Testis (tissue), 3 donors: ENCODE results near the gene TPCN2. TPM values are rescaled to one million over a fixed set of nuclear protein-coding genes. Genes with fewer than 3 reads are reported as not detected.

Experiments
- DNase-seq: peaks from one replicate; pipeline ENCODE4 v3.0.0-alpha.2; 2019
- H3K27ac ChIP-seq, 2 donors: fragments of 200-600 bp; sonication (generic); one replicate each; pipeline ENCODE4 v1.5.1; 2019
- H3K27me3 ChIP-seq: fragments of 200-600 bp; sonication (generic); one replicate; pipeline ENCODE4 v1.5.1; 2019
- H3K36me3 ChIP-seq: fragments of 200-600 bp; sonication (generic); one replicate; pipeline ENCODE4 v1.5.1; 2017; ENCODE audit warnings: low read depth; ENCODE audit errors: missing control alignments
- H3K4me1 ChIP-seq: fragments of 200-600 bp; sonication (generic); one replicate; pipeline ENCODE4 v1.5.1; 2019
- H3K4me3 ChIP-seq, 2 donors: fragments of 200-600 bp; sonication (generic); one replicate each; pipeline ENCODE4 v1.5.1; 2017 to 2019
- H3K9me3 ChIP-seq: fragments of 200-600 bp; sonication (generic); one replicate; pipeline ENCODE4 v1.5.1; 2017
- CTCF ChIP-seq, 3 experiments: fragments of 450-650 bp in 2 of 3; fragments of 200-600 bp in 1 of 3; sonication (generic) in 1 of 3; IDR thresholded peaks; one replicate each; pipeline ENCODE4 v1.5.1; 2016 to 2019; ENCODE audit warnings: antibody characterized with exemption in 3 of 3, mild to moderate bottlenecking in 2 of 3, moderate library complexity in 1 of 3
- POLR2A ChIP-seq: fragments of 450-650 bp; IDR thresholded peaks from one replicate; pipeline ENCODE4 v1.6.1; 2017; ENCODE audit warnings: antibody characterized with exemption, mild to moderate bottlenecking, moderate library complexity
- WGBS, 2 donors: methylation state at CpG; one replicate each; pipeline ENCODE4 v1.1.5; 2018; 5-methylcytosine and 5-hydroxymethylcytosine counted together
- intact Hi-C: fragments of 100-400 bp; cut with DNase I; formaldehyde crosslinking; loops from one replicate; pipeline ENCODE4 v1.15.1; 2023; ENCODE audit warnings: low total_unique reads
- polyA plus RNA-seq: library from polyadenylated mRNA; stranded (reverse); fragments of 350-450 nt; fragmentation: Illumina TruSeq; extraction: RNeasy Lipid Tissue Mini Kit (QIAGEN cat#74804); gene quantifications from one replicate; pipeline ENCODE4 v1.2.3, GENCODE V29; 2014; ENCODE audit warnings: low read depth, low replicate concordance; ENCODE audit not compliant: insufficient read depth
- total RNA-seq, 2 donors: library from RNA; depleted of rRNA; stranded (reverse); fragments of >200 nt; gene quantifications; one replicate each; pipeline ENCODE4 v1.2.3, GENCODE V29; 2016

TPCN2 gene
- total and polyA plus RNA-seq, 3 donors from 2014 or later = 12.9 to 32.5 (median 28.4) TPM

DNA sequence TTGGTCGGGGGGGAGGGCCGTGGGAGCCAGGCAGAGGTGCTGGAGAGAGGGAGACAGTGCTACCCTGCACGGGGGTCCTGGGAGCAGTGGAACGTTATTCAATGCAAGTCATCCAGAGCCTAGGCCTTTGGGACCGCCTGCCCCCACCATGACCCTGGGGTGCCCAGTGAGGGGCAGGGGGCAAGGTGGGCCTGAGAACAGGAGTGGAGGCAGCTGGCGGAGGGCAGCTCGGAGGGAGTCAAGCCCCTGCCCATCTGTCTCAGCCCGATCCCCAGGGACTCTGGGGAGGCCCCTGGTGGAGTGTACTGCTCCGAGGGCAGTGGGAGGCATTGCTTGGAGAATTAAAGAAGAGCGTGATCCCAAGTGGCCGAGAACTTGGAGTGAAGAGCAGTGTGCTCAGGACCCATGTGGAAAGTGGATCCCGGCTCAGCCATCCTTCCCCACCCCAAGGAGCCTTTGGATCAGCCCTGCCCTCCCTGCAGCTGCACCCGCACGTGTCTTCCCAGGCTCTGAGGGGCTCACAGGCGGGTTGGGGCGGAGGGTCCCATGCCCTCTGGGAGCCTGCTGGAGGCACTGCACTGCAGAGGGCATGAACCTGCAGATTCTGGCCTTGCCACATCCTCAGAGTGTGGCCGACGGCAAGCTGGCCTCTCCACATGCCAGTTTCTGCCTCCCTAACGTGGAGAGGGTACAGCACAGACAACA, 73.0 kb downstream of the TPCN2 start:
- no peaks in the 10 kb centered on the region for H3K36me3 ChIP-seq
- 87 to 88% methylated on average over 3 to 19 of the region's 19 CpGs for WGBS, 2 donors
- TF ChIP-seq CTCF (IDR thresholded peaks at IDR 0.05) (no peak), POLR2A (no peak)

GRCh38 chr11:69122326-69122629, 73.5 kb downstream of the TPCN2 start:
- no peak for TF ChIP-seq POLR2A
- TF ChIP-seq CTCF (IDR thresholded peaks at IDR 0.05) = no peak
- DNase-seq = no peak
- no peak overlapping the region for H3K4me3 ChIP-seq
- H3K9me3 ChIP-seq = no peaks in the 10 kb centered on the region
- no peaks in the 10 kb centered on the region for H3K36me3 ChIP-seq
- no peaks in the 10 kb centered on the region for H3K27me3 ChIP-seq
- 85 to 98% methylated on average over 9 of the region's 9 CpGs for WGBS, 2 donors
- intact Hi-C loops = no loop called here
- no peak overlapping the region for H3K27ac ChIP-seq
- H3K4me1 ChIP-seq = peaks cover 16% of the 10 kb centered on the region

More for the DNA sequence above, 73.0 kb downstream of the TPCN2 start:
- H3K27ac ChIP-seq = no peak overlapping the region
- H3K27me3 ChIP-seq = no peaks in the 10 kb centered on the region
- DNase-seq = no peak
- intact Hi-C loops = no loop called here
- H3K4me3 ChIP-seq = no peak overlapping the region
- no peaks in the 10 kb centered on the region for H3K9me3 ChIP-seq
- H3K4me1 ChIP-seq = peaks cover 15% of the 10 kb centered on the region

- no peak overlapping the region for H3K27ac ChIP-seq
- H3K4me3 ChIP-seq = no peak overlapping the region
- no peaks in the 10 kb centered on the region for H3K27me3 ChIP-seq
- no peak for DNase-seq
- H3K4me1 ChIP-seq = peaks cover 16% of the 10 kb centered on the region
- no peaks in the 10 kb centered on the region for H3K9me3 ChIP-seq
- intact Hi-C loops = no loop called here
- no peaks in the 10 kb centered on the region for H3K36me3 ChIP-seq
- 32 to 75% methylated on average over 5 to 27 of the region's 27 CpGs for WGBS, 2 donors
- TF ChIP-seq POLR2A = no peak
- no peak for TF ChIP-seq CTCF (IDR thresholded peaks at IDR 0.05)
Measured at GRCh38 chr11:69122630-69123431, 74.1 kb downstream of the TPCN2 start.

GRCh38 chr11:69123593-69124545, 75.1 kb downstream of the TPCN2 start:
- no peak overlapping the region for H3K4me3 ChIP-seq
- 81 to 85% methylated on average over 23 to 27 of the region's 27 CpGs for WGBS, 2 donors
- no peak overlapping the region for H3K27ac ChIP-seq

More at GRCh38 chr11:69123593-69124545, 75.1 kb downstream of the TPCN2 start:
- Histone ChIP-seq H3K9me3 (no peaks in the 10 kb centered on the region), H3K27me3 (no peaks in the 10 kb centered on the region), H3K36me3 (no peaks in the 10 kb centered on the region), H3K4me1 (peaks cover 16% of the 10 kb centered on the region)
- TF ChIP-seq CTCF (IDR thresholded peaks at IDR 0.05) = no peak
- TF ChIP-seq POLR2A = no peak
- intact Hi-C loops = no loop called here
- DNase-seq = no peak
